LNCAP (cell line): Measurements from ENCODE around the gene TMEM94.

ENCODE experiments used
- CTCF ChIP-seq: fragments of 450-650 bp; IDR thresholded peaks from 2 replicates; pipeline ENCODE4 v1.5.1; 2017; ENCODE audit warnings: mild to moderate bottlenecking

TMEM94 gene

GRCh38 chr17:75492555-75493168 is 36.2 kb downstream of the TMEM94 start:
- TF ChIP-seq CTCF, result no peak

- no peak for TF ChIP-seq CTCF
Measured at GRCh38 chr17:75493476-75494129, 37.2 kb downstream of the TMEM94 start.

GRCh38 chr17:75494326-75494877 is 38.0 kb downstream of the TMEM94 start:
- TF ChIP-seq CTCF, result no peak

GRCh38 chr17:75496005-75496404 is 39.6 kb downstream of the TMEM94 start:
- no peak for TF ChIP-seq CTCF

GRCh38 chr17:75498039-75498725 is 41.7 kb downstream of the TMEM94 start:
- no peak for TF ChIP-seq CTCF

- TF ChIP-seq CTCF, result no peak
Measured at GRCh38 chr17:75498726-75499213, 42.3 kb downstream of the TMEM94 start.

- TF ChIP-seq CTCF, result no peak
Measured at GRCh38 chr17:75499313-75500022, 43.0 kb downstream of the TMEM94 start.
